ENCODE results near the gene KIAA1958. TPM values are rescaled to one million over a fixed set of nuclear protein-coding genes. Genes with fewer than 3 reads are reported as not detected.
A peak's percentile ranks its signal among the peaks of the same experiment; 100 is the strongest.

Gene KIAA1958
- total RNA-seq, 4 donors from 2014 or later, result 10.2 to 18.3 (median 10.6) TPM

GRCh38 chr9:112703304-112703703 is 216.7 kb downstream of the KIAA1958 start:
- no peaks in the 10 kb centered on the region for H3K27me3 ChIP-seq
- no peaks in the 10 kb centered on the region for H3K9me3 ChIP-seq
- TF ChIP-seq POLR2AphosphoS5 (IDR thresholded peaks at IDR 0.05), result no peak
- no peak for TF ChIP-seq EP300 (IDR thresholded peaks at IDR 0.05)
- TF ChIP-seq POLR2A (IDR thresholded peaks at IDR 0.05), result no peak
- no peak for TF ChIP-seq CTCF (IDR thresholded peaks at IDR 0.05)
- H3K36me3 ChIP-seq, result peaks cover 12% of the 10 kb centered on the region
- no peak overlapping the region for H3K4me3 ChIP-seq
- H3K27ac ChIP-seq, result no peak overlapping the region
- WGBS, result 79% methylated on average over 2 of the region's 2 CpGs
- DNase-seq (ENCODE audit: low spot score in 2 of 2), result no peak
- H3K4me1 ChIP-seq, result peaks cover 7% of the 10 kb centered on the region

- 45% methylated on average over 6 of the region's 6 CpGs for WGBS
- no peak for DNase-seq (ENCODE audit: low spot score in 2 of 2)
These were observed 219.3 kb downstream of the KIAA1958 start for GRCh38 chr9:112705768-112706427.

GRCh38 chr9:112711050-112711689 is 224.5 kb downstream of the KIAA1958 start:
- DNase-seq (ENCODE audit: low spot score in 2 of 2), result no peak
- WGBS, result 75% methylated on average over 7 of the region's 7 CpGs

More at GRCh38 chr9:112705768-112706427, 219.3 kb downstream of the KIAA1958 start:
- Histone ChIP-seq H3K9me3 (no peaks in the 10 kb centered on the region), H3K36me3 (peaks cover 11% of the 10 kb centered on the region), H3K4me3 (no peak overlapping the region), H3K27ac (no peak overlapping the region), H3K4me1 (peaks cover 7% of the 10 kb centered on the region), H3K27me3 (no peaks in the 10 kb centered on the region)
- TF ChIP-seq CTCF (IDR thresholded peaks at IDR 0.05), result no peak
- no peak for TF ChIP-seq EP300 (IDR thresholded peaks at IDR 0.05)
- TF ChIP-seq POLR2A (IDR thresholded peaks at IDR 0.05), result no peak
- no peak for TF ChIP-seq POLR2AphosphoS5 (IDR thresholded peaks at IDR 0.05)

GRCh38 chr9:112712678-112713077 is 226.1 kb downstream of the KIAA1958 start:
- TF ChIP-seq POLR2AphosphoS5 (IDR thresholded peaks at IDR 0.05) (no peak), CTCF (IDR thresholded peaks at IDR 0.05) (no peak), EP300 (IDR thresholded peaks at IDR 0.05) (no peak), POLR2A (IDR thresholded peaks at IDR 0.05) (no peak)
- no peak overlapping the region for H3K4me3 ChIP-seq
- no peaks in the 10 kb centered on the region for H3K27me3 ChIP-seq
- no peak overlapping the region for H3K27ac ChIP-seq
- peaks cover 16% of the 10 kb centered on the region for H3K4me1 ChIP-seq
- no peak for DNase-seq (ENCODE audit: low spot score in 2 of 2)
- WGBS, result 98% methylated on average over 3 of the region's 3 CpGs
- H3K9me3 ChIP-seq, result no peaks in the 10 kb centered on the region
- peaks cover 25% of the 10 kb centered on the region for H3K36me3 ChIP-seq

More at GRCh38 chr9:112711050-112711689, 224.5 kb downstream of the KIAA1958 start:
- peaks cover 25% of the 10 kb centered on the region for H3K36me3 ChIP-seq
- peaks cover 4% of the 10 kb centered on the region for H3K4me1 ChIP-seq
- H3K4me3 ChIP-seq, result no peak overlapping the region
- TF ChIP-seq POLR2A (IDR thresholded peaks at IDR 0.05), result no peak
- TF ChIP-seq CTCF (IDR thresholded peaks at IDR 0.05), result peak in 1 of 2 donors; percentile 34
- H3K27me3 ChIP-seq, result no peaks in the 10 kb centered on the region
- no peaks in the 10 kb centered on the region for H3K9me3 ChIP-seq
- no peak overlapping the region for H3K27ac ChIP-seq

GRCh38 chr9:112717661-112718331 is 231.2 kb downstream of the KIAA1958 start, which contains the start of gene INIP:
TSS of gene INIP (minus strand) at chr9:112718117. CDS start at chr9:112716485, 1,632 bp downstream.
- H3K4me3 ChIP-seq, result peak within 1 kb of the TSS; percentile 91
- WGBS, result 0% methylated on average over 17 of the region's 51 CpGs

More at GRCh38 chr9:112717661-112718331, 231.2 kb downstream of the KIAA1958 start, which contains the start of gene INIP:
- Histone ChIP-seq H3K4me1 (peaks cover 22% of the 10 kb centered on the region), H3K36me3 (peaks cover 13% of the 10 kb centered on the region), H3K27me3 (no peaks in the 10 kb centered on the region), H3K9me3 (no peaks in the 10 kb centered on the region), H3K27ac (peak within 1 kb of the TSS; percentile 95)
- peak; percentile 97 to 98 for DNase-seq (ENCODE audit: low spot score in 2 of 2)
- TF ChIP-seq CTCF (IDR thresholded peaks at IDR 0.05), result no peak
- TF ChIP-seq EP300 (IDR thresholded peaks at IDR 0.05), result no peak
- peak in 2 of 3 donors; percentile 57 to 69 for TF ChIP-seq POLR2AphosphoS5 (IDR thresholded peaks at IDR 0.05)

All from suprapubic skin (tissue), 4 donors.